Measurements from ENCODE around the gene AQP6.

AQP6 gene

DNA sequence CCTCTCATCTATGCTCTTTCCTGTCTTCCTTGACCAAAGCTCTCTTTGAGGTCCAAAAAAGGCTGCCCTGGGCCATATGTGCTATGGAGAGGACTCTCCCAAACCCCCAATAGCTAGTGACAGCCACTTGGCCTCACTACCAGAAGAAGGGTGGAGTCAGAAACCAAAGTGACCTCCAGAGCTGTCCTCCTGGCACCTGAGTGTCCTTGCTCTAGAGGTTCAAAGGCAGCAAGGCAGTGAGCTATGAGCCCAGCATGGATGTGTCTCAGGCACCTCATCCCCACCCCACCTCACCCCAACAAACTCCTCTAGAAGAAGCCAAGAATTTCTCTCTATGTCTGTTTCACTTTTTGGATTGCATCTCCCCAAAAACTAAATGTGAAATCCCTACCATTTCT is 15.2 kb upstream of the AQP6 start:
- DNase-seq, result no peak

DNA sequence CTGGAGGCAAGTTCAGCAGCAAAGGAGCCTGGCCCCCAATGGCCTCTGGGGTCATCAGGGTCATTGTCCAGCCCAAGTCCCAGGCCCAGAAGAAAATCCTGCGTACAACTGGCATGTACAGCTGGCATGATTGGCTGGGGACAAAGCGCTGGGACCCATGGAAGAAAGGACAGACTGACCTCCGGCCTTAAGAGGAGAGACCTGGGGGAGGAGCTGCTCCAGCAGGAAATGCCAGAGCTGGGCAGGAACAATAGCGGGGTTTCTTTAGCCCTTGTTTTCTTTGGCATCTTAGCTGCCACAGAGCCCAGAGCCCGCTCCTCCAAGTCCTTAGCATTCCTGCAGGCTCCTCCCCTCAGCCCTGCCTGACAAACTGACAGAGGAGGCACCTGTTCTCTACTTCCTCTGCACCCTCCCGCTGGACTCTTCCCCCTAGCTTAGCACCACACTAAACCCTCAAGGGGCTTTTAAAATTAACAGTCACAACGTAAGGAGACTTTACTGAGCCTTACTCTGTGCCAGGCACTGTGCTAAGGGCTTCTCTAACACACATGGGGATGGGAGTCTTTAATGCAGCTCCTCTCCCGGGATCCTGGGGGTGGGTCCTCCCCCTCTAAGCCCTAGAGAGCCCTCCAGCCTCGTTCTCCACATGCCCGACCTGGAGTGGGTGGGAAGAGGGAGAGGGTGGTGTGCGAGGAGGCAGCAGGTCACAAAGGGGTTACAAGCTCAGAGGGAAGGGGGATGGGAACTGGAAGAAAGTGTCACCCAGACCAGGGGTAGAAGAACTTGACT is 12.9 kb upstream of the AQP6 start:
- peak; percentile 22 for DNase-seq

DNA sequence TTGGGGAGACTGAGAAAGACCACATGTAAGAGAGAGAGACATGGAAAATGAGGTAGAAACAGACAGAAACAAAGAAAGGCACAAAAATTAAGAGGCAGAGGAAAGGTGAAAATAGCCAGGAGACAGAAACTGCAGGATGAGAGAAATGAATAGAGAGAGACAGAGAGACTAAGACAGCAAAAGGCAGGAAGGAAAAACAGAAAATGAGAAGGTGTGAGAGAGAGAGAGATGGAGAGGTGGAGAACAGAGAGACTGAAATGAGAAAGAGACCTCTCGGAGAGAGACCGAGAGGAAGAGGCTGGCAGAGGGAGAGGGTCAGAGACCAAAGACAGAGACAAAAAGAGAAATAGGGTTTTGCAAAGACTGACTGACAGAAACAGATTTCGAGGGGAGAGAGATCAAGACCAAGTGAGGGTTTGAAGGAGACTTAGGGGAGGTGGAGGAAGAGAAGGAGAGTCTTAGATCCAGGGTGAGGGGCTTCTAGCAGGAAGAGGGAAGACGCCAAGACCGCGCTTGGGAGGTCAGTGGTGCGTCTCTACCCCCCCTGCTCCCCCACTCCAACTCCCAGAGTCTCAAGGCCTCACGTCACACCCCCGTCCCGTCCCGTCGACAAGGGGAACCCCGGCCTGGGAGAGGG is 12.2 kb upstream of the AQP6 start:
- no peak for DNase-seq

DNA sequence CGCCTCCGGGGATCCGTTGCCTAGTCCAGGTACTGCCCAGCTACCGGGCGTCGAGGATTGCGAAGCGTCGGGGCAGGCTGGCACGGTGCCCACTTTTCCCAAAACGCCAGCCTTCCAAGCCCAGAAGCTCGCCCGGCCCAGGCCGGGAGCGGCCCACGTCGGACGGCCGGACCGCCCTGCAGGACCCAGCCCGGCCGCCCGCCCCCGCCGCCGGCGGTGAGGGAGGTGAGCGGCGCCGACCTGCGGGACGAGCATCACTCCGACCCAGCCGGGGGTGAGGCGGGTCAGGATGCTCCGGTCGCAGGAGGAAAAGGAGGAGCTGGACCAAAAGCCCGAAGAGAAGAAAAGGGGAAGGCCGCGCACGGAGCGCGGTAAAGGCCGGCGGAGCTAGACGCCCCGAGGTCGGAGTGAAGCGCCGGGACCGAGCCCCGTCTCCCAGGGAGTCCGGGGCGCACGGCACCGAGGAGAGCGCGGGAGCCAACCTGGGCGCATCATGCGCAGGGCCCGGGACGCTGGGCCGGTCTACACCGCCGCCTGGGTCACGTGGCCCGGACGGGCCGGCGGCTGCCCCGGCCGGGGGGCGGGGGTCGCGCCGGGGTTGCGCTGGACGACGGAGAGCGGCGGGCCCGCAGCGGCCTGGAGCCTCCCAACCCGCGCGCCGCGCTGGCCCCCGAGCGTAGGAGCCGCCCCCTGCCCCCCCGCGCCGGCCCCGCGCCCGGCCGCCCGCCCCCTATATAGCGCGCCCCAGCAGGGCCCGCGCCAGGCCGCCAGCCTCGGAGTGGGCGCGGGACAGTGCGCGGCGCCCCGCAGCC is 11.4 kb upstream of the AQP6 start, which contains the start of gene AQP5:
Gene AQP5, plus strand, starts transcription at position 762 of the 812 bp plus-strand sequence. CDS start 146 bp downstream, outside the sequence.
- DNase-seq, result peak; percentile 42

DNA sequence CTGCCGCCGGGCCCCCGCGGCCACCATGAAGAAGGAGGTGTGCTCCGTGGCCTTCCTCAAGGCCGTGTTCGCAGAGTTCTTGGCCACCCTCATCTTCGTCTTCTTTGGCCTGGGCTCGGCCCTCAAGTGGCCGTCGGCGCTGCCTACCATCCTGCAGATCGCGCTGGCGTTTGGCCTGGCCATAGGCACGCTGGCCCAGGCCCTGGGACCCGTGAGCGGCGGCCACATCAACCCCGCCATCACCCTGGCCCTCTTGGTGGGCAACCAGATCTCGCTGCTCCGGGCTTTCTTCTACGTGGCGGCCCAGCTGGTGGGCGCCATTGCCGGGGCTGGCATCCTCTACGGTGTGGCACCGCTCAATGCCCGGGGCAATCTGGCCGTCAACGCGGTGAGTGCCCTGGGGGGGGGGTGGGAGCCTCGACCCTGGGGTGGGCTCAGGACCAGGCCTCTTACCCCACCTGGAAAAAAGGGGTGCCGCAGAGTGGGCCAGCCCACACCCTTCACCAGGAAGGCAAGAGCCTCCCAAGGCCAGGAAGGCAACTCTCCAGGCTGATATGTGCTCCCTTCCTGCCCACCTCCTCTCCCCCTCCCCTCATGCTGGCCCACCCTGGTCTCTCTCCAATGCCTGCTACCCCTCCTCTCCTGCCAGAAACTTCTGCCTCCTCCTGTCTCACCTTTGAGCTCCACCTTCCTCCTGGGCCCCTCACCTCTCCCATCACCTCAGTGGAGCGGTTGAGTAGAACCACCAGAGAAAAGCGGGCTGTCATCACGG is 10.6 kb upstream of the AQP6 start:
- DNase-seq, result peak; percentile 27

DNA sequence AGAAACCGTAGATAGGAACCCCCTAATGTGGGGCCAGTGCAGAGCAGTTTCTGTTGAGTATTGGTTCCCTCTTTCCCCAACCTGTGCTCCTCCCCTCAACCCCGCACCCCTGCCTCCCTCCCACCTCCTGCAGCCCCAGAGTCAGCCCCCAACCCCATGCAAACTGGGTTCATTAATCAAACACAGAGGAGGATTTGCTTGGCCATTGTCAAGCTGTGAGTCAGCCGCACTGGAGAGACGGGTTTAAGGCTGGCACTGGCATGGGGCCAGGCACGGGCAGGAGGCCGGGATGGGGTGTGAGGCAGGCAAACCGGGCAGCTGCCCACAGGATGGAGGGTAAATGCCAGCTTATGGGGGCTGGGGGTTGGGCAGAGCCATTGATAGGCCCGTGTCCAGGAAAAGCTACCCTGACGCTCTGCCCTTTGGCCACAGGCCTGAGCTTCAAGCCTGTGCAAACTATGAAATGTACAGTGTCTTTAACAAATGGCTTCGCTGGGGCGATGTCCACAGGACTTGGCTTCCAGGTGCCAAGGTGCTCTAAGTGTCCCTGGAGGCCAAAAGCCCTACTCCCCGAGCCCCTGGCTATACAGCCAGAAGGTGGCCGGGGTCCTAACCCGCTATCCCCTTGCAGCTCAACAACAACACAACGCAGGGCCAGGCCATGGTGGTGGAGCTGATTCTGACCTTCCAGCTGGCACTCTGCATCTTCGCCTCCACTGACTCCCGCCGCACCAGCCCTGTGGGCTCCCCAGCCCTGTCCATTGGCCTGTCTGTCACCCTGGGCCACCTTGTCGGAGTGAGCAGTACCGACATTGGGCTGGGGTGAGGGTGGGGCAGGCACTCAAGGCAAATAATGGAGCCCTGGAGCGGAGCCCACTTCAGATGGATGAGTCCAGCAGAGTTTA is 9.6 kb upstream of the AQP6 start:
- DNase-seq, result peak; percentile 82

DNA sequence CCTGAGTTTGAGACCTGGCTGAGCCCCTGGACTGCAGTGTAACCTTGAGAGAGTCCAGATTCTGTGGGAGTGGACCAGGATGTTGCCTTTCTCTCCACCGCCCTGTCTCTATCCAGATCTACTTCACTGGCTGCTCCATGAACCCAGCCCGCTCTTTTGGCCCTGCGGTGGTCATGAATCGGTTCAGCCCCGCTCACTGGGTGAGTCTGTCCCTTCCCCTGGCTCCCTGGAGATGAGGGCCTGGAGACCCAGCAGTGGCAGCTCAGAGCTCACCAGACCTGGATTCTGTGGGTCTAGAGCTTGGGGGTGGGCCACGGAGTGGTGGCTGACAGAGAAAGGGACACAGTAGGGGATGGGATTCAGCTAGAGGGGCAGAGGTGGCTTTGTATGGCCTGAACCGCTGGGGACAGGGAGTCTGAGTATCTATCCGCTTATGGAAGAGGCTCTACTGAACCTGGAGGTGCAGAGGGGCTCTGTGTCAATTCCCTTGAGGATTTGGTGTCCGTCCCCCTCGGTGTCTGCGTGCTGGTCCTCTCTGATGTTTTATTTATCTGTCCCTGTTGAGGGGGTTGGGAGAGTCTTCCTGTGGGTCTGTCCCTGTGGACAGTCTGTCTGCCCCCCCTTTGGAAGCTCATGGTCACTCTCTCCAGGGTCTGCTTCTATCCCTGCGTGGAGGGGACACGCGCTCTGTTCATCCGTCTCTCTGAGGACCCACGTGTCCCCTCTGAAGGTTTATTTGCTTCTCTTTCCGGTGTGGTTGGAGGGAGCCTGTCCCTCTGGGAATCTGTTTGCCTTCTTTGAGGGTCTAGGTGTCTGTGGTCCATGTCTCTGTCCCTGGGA is 8.6 kb upstream of the AQP6 start:
- no peak for DNase-seq

DNA sequence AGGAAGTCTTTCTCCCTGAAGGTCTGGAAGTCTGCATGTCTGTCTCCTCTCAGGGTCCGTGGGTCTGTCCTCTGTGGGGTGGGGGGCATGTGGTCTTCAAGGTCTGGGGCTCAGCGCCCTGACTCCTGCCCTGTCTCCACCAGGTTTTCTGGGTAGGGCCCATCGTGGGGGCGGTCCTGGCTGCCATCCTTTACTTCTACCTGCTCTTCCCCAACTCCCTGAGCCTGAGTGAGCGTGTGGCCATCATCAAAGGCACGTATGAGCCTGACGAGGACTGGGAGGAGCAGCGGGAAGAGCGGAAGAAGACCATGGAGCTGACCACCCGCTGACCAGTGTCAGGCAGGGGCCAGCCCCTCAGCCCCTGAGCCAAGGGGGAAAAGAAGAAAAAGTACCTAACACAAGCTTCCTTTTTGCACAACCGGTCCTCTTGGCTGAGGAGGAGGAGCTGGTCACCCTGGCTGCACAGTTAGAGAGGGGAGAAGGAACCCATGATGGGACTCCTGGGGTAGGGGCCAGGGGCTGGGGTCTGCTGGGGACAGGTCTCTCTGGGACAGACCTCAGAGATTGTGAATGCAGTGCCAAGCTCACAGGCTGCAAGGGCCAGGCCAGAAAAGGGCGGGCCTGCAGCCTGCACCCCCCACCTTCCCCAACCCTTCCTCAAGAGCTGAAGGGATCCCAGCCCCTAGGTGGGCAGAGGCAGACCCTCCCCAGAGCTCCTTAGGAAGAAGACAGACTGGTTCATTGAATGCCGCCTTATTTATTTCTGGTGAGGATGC is 7.7 kb upstream of the AQP6 start:
- DNase-seq, result no peak

DNA sequence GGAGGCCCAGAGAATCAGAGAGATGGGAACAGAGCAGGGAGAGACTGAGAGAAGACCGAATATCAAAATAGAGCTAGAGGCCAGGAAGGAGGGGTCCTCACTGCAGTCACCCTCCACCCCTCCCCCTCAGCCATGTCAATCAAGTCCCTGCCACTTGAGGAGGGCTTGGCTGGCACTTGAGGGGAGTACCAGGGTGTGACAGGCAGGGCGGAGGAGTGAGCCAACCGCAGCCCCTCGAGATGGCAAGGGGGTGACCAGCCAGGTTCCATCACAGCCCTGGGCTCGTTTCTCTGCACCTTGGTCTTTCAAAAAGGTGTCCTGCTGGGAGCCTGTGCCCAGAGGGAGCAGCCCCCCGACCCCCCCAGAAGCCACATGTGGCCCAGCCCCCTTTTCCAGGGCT is 6.9 kb upstream of the AQP6 start:
- DNase-seq, result no peak

DNA sequence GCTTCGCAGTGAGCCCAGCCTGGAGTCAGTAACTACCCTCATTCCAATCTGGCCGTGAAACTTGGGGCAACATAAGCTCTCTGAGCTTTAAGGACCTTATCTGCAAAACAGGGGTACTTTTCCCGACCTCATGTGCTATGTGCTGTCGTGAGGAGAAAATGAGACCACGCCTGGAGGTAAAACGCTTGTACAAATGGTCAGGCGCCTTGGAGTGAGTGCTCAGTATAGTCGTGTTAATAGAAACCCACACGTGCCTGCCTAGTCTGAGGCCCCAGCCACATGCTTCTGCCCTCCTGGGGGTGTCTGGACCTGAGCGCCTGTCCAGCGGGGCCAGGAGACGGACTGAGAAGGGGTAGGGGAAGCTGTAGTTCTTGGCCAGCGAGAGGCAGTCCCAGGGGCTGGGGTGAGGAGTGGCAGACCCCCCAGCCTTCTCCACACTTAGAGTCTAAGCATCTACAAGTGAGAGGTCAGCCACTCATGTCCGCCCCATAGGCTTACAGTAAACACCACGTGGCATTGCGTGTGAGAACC is 6.2 kb upstream of the AQP6 start:
- no peak for DNase-seq

DNA sequence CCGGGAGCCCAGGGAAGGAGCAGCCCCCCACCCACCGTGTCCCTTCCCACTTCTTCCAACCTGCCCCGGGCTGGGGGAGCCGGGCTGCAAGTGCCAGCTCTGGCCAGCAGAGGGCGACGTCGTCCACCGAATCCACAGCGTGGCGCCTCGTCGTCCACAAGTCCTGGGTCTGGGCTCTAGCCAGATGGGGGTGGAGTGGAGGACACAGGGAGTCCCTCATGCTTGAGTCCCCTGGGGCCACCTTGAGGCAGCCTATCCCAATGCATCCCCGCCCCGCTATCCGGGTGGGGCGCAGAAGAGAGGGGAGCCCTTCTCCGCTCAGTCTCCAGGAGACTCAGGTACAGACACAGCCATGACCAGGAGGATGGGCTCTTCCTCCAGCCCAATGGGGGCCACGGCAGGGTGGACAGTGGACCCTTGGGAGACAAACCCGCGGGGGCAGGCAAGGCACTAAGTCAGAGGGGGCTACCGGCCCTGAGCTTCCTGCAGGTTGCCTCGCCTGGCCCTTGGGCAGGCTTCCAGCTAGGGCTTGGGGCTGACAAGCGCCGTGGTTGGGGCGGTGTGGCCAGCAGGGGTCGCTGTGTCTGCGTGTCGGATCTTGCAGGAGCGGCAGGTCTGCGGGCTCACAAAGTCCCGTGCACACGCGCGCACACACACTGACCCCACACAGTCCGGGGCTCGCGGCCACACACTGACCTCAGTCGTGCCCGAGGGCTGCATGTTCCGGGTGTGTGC is 5.5 kb upstream of the AQP6 start:
- peak; percentile 88 for DNase-seq

DNA sequence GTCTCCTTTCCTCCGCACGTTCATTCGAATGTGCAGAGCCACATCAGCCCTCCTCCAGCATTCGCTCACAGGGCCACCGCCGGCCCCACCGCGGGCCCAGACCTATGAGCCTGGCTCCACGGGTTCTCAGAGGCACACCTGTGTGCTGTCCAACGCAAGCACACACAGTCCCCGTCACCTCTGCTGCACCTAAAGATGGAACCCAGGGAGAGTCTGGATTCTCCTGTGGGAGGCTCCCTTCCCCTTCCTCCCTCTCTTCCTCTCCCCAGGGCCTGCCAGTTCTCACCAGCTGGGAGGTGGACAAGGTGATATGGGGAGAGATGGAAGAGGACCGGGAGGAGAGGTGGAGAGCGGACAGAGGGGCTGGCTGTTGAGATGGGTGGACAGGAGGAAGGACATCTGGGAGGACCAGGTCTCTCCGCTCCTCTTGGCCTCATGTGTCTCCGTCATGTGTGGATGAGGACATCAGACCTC is 4.9 kb upstream of the AQP6 start:
- no peak for DNase-seq

DNA sequence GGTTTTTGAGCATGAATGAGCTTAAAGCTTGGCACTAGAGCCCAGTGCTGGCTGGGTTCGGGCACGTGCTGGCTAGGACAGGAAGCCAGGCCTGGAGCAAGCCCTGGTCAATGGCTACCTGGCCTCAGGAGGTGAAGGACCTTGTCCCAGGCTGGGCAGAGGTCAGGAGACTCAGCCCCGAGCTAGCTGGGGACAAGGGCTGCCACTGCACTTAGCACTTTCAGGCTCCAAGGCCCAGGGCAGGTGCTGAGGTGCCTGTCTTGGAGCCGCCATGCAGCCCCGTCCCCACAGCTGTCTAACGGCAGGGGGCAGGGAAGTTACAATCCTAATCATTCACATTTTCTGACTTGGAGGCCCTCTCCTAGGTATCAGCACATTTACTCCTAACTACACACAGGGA is 4.3 kb upstream of the AQP6 start:
- DNase-seq, result no peak

DNA sequence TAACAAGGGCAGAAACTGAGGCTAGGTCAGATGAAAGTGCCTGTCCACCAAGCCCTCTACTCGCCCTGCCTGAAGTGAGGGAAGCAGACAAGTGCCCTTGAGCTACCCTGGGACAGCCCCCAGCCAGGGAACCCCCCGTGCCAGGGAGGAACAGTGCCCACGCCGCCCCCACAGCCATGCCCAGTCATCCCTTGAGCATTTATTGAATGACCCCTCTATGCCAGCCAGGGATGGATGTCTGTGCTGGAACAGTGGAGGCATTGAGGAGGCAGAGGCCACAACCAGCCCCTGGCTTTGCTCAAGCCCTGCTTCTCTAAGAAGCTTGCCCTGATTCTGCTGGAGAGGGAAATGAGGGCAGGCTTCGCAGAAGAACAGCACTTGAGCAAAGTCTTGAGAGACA is 3.7 kb upstream of the AQP6 start:
- DNase-seq, result no peak

DNA sequence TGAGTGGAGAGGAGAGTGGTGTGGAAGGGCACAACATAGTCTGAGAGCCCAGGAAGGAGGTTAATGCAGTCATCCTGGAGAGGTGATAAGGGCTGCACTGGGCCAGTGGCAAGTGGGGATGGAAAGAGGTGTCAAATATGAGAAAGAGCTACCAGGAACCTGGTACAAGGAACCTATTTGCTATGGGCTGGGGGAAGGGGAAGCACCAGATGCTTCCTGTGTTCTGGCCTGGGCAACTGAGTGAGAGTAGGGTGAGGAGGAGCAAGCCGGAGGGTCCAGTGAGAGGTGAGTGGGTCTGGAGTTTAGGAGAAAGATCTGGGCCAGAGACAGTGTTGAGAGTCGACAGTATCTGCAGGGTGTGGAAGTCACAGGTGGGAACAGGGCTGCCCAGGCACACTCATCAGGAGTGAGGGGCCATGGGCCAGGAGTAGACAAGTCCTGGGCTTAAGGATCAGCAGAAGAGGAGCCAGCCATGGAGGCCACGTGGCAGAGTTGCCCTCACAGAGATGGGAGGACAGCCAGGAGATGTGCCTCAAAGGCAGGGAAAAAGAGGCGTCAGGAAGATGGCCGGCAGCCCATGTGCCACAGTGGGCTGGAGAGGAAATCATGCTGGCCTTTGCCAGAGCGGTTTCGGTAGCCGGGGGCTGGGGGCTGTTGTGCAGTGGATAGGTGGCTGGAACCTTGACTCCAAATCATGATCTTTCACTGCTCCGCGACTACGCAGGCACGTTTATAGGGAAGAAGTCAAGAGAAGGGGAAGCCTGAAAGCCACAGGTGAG is 2.9 kb upstream of the AQP6 start:
- no peak for DNase-seq

DNA sequence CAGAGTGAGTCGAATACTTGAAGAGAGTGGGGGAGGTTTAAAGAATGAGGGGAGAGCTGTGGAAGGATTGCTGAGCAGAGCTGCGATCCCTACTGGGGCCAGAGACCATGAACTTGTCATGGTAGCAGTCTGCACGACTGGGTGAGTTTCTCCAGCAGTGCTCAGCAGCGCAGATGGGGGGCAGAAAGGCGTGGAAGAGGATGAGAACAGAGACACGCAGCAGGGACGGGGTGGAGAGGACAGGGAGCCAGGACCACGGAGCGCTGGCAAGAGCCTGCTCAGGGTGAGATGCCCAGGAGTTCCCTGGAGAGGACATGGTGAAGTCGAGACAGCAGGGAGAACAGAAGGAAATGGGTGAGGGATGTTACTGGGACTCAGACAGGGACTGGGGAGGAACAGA is 2.1 kb upstream of the AQP6 start:
- no peak for DNase-seq

DNA sequence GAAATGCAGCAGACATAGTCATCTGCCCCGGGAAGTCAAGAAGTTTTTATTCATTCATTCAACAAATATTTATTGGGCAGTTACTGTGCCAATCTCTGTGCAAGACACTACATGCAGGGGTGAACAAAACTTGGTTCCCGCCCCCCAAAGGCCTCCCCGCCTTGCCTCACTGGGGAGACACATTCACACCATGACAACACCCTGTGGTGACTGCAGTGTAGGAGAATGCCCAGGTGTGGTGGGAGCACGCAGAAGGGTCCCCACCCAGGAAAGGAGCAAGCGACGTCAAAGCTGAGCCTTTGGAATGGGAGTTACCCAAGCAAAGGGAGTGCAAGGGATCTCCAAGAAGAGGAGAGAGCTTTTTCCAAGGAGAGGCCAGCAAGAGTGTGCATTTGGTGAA is 1.6 kb upstream of the AQP6 start:
- no peak for DNase-seq

DNA sequence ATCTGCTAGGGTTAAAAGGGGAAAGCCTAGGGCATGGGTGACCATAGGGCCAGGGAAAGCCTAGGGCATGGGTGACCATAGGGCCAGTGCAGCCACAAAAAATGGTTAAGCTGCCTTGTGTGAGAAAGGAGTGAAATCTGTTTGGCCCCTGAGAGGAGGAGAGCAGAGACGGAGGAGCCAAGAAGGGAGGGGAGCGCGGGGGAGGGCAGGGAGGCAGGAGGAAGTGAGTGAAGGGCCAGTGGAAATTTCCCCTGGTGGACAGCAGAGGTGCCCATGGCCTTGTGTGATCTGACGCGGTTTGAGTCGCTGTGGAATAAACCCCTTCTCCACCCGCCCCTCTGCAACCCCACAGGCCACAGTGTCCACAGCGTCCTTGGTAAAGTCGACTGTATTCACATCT is 618 bp upstream of the AQP6 start:
- no peak for DNase-seq
